ENCODE measurements around the gene DCDC2C.

- no peak for TF ChIP-seq CTCF (IDR thresholded peaks at IDR 0.05)
- no peak for TF ChIP-seq POLR2A (IDR thresholded peaks at IDR 0.05)
These were observed 20.6 kb upstream of the DCDC2C start for GRCh38 chr2:3682811-3683210.

All from prostate gland (tissue), 2 donors.